ENCODE data around the gene PRTFDC1.

- TF ChIP-seq, protein P1, sequence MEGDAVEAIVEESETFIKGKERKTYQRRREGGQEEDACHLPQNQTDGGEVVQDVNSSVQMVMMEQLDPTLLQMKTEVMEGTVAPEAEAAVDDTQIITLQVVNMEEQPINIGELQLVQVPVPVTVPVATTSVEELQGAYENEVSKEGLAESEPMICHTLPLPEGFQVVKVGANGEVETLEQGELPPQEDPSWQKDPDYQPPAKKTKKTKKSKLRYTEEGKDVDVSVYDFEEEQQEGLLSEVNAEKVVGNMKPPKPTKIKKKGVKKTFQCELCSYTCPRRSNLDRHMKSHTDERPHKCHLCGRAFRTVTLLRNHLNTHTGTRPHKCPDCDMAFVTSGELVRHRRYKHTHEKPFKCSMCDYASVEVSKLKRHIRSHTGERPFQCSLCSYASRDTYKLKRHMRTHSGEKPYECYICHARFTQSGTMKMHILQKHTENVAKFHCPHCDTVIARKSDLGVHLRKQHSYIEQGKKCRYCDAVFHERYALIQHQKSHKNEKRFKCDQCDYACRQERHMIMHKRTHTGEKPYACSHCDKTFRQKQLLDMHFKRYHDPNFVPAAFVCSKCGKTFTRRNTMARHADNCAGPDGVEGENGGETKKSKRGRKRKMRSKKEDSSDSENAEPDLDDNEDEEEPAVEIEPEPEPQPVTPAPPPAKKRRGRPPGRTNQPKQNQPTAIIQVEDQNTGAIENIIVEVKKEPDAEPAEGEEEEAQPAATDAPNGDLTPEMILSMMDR (conservative IDR thresholded peaks at IDR 0.05; ENCODE audit: low read length), result no peak
- no peak for TF ChIP-seq EZH2phosphoT487 (IDR thresholded peaks at IDR 0.05; ENCODE audit: borderline replicate concordance, low read depth, low read length)
Measured at GRCh38 chr10:24887855-24888231, 64.6 kb downstream of the PRTFDC1 start.

Data from OCI-LY7 (cell line).